GM12892 (cell line): ENCODE results near the gene JAZF1.
A peak's percentile ranks its signal among the peaks of the same experiment; 100 is the strongest.

Source experiments
- DNase-seq: peaks from one replicate; pipeline ENCODE4 v3.0.0; 2011; ENCODE audit not compliant: insufficient read length
- FAIRE-seq: peaks from 2 replicates; lab custom pipeline; 2011; peaks lifted over from hg19 to GRCh38; lab: Jason Lieb, UNC
- POLR2A ChIP-seq: IDR thresholded peaks from 2 replicates; pipeline ENCODE4 v1.6.1; 2011; ENCODE audit warnings: low read depth, low read length, control low read depth
- POLR2AphosphoS5 ChIP-seq: IDR thresholded peaks from 2 replicates; pipeline ENCODE4 v1.6.1; 2011; ENCODE audit warnings: low read depth, low read length, control low read depth
- TAF1 ChIP-seq: IDR thresholded peaks from 2 replicates; pipeline ENCODE4 v1.6.1; 2011; ENCODE audit warnings: low read depth, mild to moderate bottlenecking, control low read depth, low read length, borderline replicate concordance

Gene JAZF1

DNA sequence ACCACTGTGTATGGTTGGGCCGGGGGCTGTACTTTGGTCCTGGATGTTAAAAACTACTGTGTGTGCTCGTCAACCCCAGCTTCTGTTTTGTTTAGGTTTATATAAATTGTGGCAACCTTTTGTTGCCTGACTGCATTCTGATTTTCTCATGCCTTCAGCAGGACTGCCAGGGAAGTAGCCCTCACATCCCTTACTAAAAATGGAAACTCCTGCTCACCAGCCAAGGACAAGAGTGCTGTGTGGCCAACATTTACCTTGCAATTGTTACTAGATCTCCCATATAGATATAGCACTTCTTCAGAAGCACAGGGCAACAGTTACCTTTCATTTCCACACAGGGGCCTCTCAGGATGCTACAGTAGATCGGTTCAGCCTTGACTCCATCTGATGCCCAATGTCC, 266.2 kb downstream of the JAZF1 start:
- TF ChIP-seq POLR2AphosphoS5 = no peak
- no peak for TF ChIP-seq TAF1
- no peak for TF ChIP-seq POLR2A
- FAIRE-seq = no peak
- DNase-seq = no peak

DNA sequence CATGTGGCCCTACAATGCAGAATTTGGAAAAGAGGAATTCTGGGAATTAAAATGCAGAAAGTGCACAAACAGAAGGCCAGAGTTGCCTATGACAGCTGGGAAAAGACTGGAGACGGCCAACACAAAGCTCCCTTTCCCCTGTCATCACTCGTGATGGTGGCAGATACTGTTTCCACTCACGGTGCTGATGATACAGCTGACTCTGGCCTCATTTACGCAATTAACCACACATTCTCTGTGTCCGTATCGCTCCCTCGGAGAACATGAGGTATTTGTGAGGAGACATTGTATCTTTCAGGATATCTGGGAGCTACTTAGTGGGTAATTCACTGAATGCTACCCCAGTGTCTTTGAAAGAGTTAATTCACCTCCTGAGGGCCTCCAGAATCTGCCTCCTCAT, 267.8 kb downstream of the JAZF1 start:
- no peak for TF ChIP-seq POLR2A
- TF ChIP-seq TAF1 = no peak
- no peak for TF ChIP-seq POLR2AphosphoS5
- DNase-seq = no peak
- no peak for FAIRE-seq

DNA sequence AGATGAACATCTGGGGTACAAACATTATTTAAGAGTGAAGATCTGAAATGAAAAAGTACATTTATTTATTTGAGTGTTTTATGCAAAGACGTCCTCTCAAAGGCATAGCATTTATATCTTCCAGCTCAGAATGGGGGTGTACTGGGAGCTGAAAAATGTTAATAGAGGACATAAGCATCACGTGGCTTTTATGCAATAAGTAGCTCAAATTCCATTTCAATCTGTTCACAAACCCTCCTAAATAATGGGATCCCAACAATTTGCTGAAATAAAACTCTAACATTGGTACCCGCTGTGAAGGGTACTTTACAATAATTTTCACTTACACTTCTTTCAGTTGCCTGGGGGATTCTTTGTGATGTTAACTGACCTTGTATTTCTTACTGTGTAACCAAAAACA, 268.7 kb downstream of the JAZF1 start:
- TF ChIP-seq POLR2AphosphoS5 = no peak
- FAIRE-seq (no peak), DNase-seq (no peak)

DNA sequence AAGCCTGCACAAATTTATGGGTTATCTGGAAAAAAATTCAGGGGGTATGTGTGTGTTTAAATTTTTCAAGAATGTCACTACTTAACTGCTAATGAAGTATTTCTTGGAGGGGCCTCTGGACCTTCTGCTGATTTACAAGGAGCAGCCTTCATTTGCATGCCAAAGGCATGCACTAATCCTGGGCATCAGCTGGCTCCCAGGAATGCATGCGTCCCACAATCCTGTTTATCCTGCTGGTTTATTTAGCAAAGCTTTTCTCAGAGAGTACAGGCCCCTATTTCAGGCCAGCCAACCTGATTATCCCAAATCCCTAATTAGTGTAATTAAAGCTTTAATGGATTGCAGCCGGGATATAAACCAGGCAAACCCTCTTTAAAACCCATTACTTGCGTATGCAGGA, 270.3 kb downstream of the JAZF1 start:
- DNase-seq = no peak
- FAIRE-seq = no peak
- TF ChIP-seq POLR2AphosphoS5 = no peak

DNA sequence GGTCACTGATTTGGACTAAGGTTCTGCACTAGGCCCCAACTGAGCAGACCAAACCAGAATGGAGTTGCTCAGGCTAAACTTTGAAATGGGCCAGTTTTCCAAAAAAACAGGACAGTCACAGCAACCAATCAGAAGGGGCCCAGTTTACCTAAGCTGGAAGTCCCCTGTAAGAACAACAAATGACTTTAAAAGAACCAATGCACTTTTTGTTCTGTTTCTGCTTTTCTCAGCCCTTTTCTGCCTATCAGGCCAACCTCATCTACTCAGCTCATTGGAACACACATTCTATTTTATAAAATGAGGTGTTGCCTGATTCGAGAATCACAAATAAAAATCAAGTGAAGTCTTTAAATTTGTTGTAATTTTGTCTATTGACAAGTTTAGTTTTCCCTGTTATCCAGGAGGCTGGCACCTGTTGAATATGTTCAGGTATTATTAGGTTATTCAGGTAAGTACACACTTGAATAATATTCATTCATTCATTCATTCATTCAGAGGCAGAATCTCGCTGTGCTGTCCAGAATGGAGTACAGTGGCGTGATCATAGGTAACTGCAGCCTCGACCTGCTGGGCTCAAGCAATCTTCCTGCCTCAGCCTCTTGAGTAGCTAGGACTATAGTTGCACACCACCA, 271.9 kb downstream of the JAZF1 start:
- no peak for DNase-seq
- TF ChIP-seq POLR2AphosphoS5 (no peak), TAF1 (no peak), POLR2A (no peak)
- FAIRE-seq = no peak

DNA sequence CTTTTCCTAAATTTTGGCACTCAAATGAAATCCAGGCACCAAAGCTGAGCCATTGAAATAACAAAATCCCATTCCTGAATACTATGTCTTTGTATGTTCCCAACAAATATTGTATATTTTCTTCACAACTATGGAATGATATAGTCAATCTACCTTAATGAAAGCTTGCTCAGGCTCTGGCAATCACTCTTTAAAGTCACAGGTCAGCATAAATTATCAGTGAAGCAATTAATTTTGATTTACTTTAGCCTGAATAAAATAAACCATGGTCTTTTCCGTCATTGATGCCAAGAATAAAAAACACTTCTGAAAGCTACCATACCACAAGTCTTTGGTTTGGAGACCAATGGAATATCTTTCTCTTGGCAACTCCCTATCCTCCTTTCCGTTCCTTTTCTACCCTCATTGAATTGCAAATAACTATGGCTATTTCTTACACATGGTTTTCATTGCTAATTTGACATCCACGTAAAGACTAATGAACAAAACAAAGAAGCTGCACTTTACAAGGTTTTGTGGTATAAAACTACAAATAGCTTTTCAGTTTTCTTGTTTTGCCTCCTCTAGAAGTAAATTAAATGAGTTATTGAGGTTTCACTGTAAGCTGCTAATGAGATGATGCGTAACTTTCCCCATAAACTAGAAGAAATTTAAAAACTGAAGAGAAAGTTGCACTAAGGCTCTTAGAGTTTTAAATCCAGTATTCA, 274.1 kb downstream of the JAZF1 start:
- FAIRE-seq = no peak
- no peak for DNase-seq
- TF ChIP-seq TAF1 = no peak
- no peak for TF ChIP-seq POLR2A
- TF ChIP-seq POLR2AphosphoS5 = no peak

DNA sequence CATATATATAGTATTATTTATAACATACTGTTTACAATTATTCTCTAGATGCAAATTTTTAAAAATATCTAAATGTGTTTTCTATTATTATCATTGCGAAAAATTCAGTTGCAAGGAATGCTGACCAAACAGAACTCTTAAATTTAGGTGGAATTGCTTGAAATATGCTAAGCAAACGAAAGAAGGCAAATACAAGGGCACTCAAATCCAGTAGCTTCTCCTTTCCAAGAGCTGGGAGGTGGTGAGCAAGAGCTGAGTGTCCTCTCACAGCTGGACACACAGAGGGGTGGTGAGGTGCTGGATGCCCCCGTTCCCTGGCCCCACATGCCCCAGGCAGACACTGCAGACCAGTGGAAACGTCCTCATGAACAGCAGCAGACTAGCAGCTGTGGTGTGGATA, 274.6 kb downstream of the JAZF1 start:
- DNase-seq = no peak
- TF ChIP-seq TAF1 = no peak
- no peak for TF ChIP-seq POLR2AphosphoS5
- TF ChIP-seq POLR2A = no peak
- no peak for FAIRE-seq

DNA sequence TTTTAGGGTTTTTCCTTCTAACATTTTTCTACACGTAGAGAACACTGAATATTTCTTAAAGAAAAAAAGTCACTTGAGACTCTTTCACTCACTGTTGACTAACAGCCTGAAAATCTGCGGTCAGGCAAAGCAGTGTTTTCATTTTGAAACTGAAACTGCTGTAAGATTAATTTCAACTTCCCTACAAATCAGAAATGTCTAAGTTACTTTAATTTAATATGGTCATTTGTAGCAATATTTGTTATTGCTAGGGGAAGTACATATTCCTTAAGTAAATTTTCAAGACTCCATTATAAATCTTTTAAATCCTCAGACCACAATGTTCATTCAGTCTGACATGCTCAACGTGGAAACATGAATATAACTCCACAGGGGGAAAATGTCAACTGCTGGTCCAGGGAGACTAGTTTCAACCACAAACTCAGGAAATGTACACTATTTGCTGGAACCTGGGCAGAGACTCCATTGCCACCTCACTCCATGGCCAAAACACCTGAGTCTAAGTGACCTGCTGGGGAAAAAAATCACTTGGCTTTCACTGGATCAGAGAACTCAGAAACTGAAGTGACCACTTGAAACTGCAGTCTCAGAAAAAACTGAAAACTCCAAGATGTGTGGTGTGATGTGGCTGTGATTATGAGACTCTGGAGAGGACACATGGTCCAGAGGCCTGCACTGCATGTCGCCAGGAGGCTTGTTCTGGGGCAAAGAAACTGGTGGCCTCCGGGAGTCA, 279.4 kb downstream of the JAZF1 start:
- TF ChIP-seq POLR2AphosphoS5 (no peak), POLR2A (no peak), TAF1 (no peak)
- FAIRE-seq = no peak
- peak; percentile 16 for DNase-seq

DNA sequence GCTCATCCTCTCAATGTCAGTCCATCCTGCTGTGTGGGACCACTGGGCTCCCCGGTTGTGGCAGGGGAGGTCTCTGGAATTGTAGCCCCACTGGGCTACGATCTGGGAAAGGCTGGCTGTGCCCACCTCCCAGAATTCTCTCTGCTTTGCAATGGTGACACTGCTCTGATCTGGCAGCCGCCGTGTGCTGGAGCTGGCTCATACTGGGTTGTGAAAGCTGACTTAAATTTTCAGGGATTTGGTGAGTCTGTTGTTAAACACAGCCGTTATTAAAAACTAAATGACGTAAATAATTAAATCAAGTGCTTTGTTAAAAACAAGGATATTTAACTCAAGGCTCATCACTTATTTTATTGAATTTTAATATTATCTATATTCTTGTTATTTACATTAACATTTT, 280.6 kb downstream of the JAZF1 start:
- no peak for TF ChIP-seq TAF1
- TF ChIP-seq POLR2AphosphoS5 = no peak
- no peak for TF ChIP-seq POLR2A
- no peak for DNase-seq
- no peak for FAIRE-seq

DNA sequence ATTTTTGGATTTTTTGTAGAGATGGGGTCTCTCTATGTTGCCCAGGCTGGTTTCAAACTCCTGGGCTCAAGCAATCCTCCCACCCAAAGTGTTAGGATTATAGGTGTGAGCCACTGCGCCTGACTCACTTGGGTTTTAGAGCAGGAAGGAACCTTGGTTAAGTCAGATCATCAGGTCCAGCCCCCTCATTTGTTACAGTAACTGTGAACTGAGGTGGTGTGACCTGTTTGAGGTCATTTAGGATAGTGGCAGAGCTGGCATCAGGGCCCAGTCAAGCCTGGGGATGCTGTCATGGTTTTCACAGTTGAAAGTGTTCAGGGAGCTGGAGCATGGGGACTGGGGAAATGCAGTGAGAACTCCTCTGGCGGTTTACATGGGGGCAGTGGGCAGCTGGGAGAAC, 281.0 kb downstream of the JAZF1 start:
- no peak for FAIRE-seq
- no peak for TF ChIP-seq TAF1
- TF ChIP-seq POLR2AphosphoS5 = no peak
- no peak for TF ChIP-seq POLR2A
- DNase-seq = no peak

DNA sequence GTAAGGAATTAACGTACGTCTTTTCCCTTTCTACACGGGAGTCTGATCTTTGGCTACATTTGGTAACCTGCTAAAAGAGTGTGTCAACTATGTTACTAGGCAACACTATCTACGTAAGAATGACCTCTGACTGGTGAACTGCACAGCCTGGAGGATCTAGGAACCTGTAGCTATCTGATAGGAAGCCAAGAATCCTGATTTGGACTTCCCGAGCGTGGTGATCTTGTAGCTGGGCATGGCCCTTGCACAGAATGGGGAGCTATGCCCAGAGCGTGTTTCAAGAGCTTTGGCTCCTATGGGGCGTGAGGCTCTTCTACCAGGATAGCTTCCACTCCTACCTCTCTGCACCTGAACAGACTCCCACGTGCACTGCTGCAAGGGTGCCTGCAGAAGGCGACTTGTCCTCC, 283.2 kb downstream of the JAZF1 start:
- no peak for TF ChIP-seq POLR2AphosphoS5
- TF ChIP-seq POLR2A = no peak
- no peak for TF ChIP-seq TAF1
- no peak for DNase-seq
- no peak for FAIRE-seq

DNA sequence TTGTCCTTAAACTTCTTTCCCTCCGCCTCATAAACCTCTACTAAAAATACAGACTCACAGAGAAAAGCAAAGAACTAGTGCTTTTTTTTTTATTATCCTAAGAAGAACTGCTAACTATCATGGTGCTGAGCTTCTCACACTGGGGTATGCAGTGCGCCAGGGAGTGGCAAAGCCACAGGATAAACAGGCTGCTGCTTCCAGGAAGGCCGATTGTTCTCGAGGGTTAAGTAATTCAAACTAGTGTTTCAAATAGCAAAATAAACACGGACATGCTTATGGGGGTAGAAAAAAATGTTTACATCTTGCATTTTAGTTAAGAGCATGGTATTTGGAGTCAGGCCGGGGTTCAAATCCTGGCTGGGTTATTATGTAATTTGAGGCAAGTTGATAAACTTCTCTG, 283.6 kb downstream of the JAZF1 start:
- FAIRE-seq (no peak), DNase-seq (no peak)
- TF ChIP-seq TAF1 (no peak), POLR2AphosphoS5 (no peak), POLR2A (no peak)
